ENCODE data around the gene TCF25.
"Not testable (repeated sequence)": the region's sequence is repeated elsewhere in the genome, so short reads cannot be mapped to it uniquely, and the experiment has no call there.

The TCF25 gene

GRCh38 chr16:89873972-89874689 lies 739 bp downstream of the TCF25 start:
- peak; percentile 87 for DNase-seq (ENCODE audit: low read depth, low spot score)

GRCh38 chr16:89879123-89879522 lies 5.7 kb downstream of the TCF25 start:
- DNase-seq (ENCODE audit: low read depth, low spot score) = not testable (repeated sequence)

- DNase-seq (ENCODE audit: low read depth, low spot score) = no peak
Observed at GRCh38 chr16:89880477-89881367, 7.3 kb downstream of the TCF25 start.

GRCh38 chr16:89881368-89881730 lies 8.0 kb downstream of the TCF25 start:
- no peak for DNase-seq (ENCODE audit: low read depth, low spot score)

DNA sequence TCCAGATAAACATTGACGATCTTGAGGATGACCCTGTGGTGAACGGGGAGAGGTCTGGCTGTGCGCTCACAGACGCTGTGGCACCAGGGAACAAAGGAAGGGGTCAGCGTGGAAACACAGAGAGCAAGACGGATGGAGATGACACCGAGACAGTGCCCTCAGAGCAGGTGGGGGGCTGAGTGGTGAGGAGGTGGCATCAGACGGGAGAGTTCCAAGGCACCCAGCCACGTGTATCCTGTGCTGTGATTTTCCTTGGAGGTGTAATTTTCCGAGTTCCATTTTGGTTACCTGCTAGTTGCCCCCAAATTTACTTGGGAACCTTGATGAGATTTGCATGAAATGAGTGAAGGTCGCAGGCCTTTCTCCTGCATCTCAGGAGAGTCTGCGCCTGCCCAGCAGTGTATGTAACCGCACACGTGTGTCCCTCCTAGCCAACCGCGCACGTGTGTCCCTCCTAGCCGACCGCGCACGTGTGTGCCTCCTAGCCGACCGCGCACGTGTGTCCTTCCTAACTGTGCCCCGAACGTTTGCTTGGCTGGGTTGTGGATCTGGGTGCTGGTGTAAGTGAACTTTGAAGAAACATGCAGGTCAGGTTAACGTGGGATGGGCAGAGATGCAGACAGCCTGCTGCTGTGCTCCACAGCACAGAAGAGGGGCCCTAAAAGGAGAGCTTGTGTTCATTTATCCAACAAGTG lies 10.1 kb downstream of the TCF25 start:
- no peak for DNase-seq (ENCODE audit: low read depth, low spot score)

DNA sequence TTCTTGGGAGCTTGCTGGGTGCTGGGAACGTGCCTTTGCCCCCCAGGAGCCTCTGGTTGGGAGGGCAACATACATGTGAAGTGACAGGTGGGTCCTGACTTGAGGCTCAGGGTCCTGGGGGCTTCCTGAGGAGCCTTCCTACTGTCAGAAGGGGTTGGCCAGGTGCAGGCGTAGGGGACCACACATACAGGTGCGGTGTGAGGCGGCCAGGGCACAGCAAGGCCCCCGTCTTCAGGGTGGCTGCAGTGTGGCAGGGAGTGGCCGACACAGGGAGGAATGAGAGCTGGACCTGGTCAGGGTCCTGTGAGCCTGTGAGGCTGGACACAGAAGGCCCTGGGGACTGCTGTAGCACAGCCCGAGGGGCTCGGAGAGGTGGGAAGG lies 10.6 kb downstream of the TCF25 start:
- no peak for DNase-seq (ENCODE audit: low read depth, low spot score)

DNA sequence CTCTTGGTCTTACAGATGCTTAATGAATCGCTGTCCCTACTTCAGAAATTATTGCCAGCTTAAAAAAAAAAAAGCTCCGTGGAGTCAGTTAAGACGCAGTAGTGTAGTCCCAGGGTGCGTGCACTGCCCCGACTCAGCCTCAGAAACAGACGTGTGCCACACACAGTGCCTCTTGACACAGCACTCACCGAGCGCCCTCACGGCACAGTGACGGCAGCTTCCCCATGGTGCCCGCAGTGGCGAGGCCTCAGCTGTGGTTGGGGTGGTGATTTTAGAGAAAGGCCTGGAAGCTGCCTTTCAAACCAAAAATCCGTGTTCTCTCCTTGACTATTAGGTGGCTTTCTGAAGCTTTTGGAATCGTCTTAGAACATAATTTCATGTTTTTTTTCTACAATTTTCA lies 13.9 kb downstream of the TCF25 start:
- DNase-seq (ENCODE audit: low read depth, low spot score) = no peak

GRCh38 chr16:89890200-89890599 lies 16.8 kb downstream of the TCF25 start:
- DNase-seq (ENCODE audit: low read depth, low spot score) = no peak

GRCh38 chr16:89890886-89891657 lies 17.7 kb downstream of the TCF25 start:
- no peak for DNase-seq (ENCODE audit: low read depth, low spot score)

DNA sequence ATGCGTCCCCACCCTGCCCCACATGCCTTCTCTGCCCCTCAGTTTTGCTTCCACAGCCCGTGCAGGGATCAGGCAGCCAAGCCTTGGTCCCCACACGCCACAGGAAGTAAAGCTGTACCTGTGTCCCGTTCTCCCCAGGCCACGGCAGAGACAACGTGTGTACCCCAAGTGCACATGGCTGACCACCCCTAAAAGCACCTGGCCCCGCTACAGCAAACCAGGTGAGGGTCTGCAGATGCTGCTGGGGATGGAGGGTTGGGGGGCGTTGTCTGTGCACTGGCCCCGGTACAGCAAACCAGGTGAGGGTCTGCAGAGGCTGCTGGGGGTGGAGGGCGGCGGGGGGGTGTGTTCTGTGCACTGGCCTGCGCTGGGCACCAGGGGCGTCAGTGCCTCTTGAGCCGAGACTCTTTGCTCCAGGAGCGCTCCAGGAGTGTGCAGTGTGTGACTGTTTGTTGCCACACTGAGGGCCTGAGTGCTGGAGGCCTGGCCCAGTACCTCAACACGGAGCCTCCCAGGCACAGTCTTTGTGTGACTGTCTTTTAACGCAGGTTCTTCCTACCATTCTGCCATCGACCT lies 18.8 kb downstream of the TCF25 start:
- DNase-seq (ENCODE audit: low read depth, low spot score) = no peak

DNA sequence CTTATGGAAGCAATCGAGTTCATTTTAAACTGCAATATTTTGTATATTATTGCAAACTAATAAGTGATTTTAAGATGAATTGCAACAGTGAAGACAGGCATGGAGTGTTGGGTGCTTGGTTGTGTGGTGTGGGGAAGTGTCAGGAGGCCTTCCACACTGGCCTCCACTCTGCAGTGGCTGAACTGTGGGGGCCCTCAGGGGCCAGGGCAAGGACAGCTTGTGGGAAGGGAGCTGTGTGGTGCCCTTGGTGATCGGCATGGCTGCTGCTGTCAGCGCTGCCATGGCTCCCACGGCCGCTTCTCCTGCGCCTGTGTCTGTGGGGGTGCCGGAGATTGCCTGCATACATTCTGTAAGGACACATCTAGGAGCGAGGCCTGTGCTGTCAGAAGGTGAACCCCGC lies 19.2 kb downstream of the TCF25 start:
- no peak for DNase-seq (ENCODE audit: low read depth, low spot score)

DNA sequence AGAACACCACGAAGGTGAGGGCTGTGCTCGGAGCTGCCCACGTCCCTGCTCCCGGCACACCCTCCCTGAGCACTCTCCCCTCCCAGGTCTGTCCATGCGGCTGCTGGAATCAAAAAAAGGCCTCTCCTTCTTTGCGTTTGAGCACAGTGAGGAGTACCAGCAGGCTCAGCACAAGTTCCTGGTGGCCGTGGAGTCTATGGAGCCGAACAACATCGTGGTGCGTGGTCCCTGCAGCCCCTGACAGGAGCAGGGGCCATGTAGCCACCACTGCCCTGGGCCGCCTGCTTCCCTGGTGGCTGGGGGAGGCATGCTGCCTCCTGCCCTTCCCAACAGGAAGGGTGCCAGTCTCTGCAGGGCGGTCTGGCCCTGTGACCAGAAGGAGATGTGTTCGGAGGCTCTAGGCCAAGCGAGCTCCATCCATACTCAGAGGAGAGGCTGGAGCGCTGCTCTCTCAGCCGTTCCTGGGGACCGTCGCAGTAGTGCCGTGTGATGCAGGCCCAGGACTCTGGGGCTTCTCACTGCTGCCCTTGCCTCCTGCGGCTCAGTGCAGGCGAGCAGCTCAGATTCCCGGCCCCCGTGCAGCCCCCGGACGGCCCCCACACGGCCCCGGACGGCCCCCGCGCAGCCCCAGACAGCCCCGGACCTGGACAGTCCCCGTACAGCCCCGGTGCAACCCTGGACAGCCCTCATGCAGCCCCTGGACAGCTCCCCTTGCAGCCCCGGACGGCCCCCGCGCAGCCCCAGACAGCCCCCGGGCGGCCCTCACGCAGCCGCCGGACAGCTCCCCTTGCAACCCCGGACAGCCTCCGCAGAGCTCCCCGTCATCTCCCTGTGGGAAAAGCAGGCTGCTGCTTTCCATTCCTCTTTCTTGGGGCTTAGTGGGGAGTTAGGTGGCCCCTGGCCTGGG lies 20.5 kb downstream of the TCF25 start:
- DNase-seq (ENCODE audit: low read depth, low spot score) = no peak

GRCh38 chr16:89895482-89896250 lies 22.3 kb downstream of the TCF25 start:
- no peak for DNase-seq (ENCODE audit: low read depth, low spot score)

- DNase-seq (ENCODE audit: low read depth, low spot score) = no peak
Observed at GRCh38 chr16:89897204-89897603, 23.8 kb downstream of the TCF25 start.

DNA sequence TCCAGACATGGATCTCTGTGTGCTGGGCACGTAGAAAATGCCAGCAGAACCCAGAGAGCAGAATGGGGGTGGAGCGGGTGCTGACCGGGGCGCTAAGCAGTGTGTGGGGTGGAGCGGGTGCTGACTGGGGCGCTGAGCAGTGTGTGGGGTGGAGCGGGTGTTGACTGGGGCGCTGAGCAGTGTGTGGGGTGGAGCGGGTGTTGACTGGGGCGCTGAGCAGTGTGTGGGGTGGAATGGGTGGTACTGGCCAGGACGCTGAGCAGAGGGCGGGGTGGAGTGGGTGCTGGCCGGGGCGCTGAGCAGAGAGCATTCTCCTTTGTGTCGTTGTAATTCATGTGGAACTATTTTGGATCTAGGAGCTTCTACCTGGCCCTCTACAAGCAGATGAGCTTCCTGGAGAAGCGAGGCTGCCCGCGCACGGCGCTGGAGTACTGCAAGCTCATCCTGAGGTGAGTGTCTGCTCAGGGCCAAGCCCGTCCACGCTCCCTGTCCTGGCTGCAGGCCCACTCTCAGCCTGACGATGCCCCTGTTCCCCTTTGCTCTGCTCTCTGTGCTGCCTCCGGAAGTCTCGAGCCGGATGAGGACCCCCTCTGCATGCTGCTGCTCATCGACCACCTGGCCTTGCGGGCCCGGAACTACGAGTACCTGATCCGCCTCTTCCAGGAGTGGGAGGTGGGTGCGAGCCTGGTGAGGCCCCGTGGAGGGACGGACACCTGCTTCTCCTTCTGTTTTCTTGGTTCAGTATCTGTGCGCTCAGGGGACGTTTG lies 25.0 kb downstream of the TCF25 start:
- DNase-seq (ENCODE audit: low read depth, low spot score) = no peak

DNA sequence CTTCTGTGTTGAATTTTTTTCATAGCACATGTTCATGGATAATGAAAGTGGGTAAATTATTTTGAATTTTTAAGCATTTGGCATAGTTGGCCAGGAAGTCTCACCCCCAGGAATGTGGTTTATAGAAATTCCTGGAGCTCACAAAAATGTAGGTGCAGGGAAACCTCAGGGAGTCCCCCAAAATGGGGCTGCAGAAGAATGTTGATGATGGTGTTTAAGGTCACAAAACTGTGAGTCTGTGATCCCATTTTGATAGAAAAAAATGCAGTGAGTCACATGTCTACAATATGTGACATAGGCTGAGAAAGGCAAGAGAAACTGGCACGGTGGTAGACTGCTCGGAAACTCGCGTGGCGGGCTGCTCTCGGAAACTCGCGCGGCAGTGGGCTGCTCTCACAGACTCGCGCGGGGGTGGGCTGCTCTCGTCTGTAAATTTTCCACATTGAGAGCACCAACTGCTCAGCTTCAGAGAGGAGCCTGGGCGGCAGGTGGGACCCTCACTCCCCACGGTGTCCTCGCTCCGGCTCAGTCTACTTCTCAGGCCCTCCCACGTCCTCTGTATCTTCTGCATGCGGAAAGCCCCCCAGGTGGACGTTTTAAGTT lies 26.6 kb downstream of the TCF25 start:
- DNase-seq (ENCODE audit: low read depth, low spot score) = no peak

GRCh38 chr16:89900885-89901284 lies 27.5 kb downstream of the TCF25 start:
- DNase-seq (ENCODE audit: low read depth, low spot score) = no peak

- DNase-seq (ENCODE audit: low read depth, low spot score) = no peak
Observed at GRCh38 chr16:89902980-89903379, 29.6 kb downstream of the TCF25 start.

All from activated CD4-positive, CD25-positive, alpha-beta regulatory T cell treated with anti-CD3 and anti-CD28 coated beads, Interleukin-2, amount 50 U/mL, for 16 hours (primary cell).